A549 (cell line): Measurements from ENCODE around the gene TRMT11. TPM values are rescaled to one million over a fixed set of nuclear protein-coding genes. Genes with fewer than 3 reads are reported as not detected.
A peak's percentile ranks its signal among the peaks of the same experiment; 100 is the strongest.

ENCODE experiments used
- ATAC-seq, 2 experiments: fragments of 200-7000 bp in 1 of 2; fragments of >200 bp in 1 of 2; cut with Nextera tagmentation in 1 of 2; cut with Tn5 transposase in 1 of 2; 3 replicates each; pipeline versions ENCODE4 v1.8.0 to v1.9.1; 2018 to 2020; ENCODE audit warnings: mild to moderate bottlenecking in 1 of 2, moderate library complexity in 1 of 2
- CTCF ChIA-PET: fragments of 300-600 bp; sonication (Branson Sonifier 250); formaldehyde crosslinking; extraction: SDS; loops from one replicate; lab custom pipeline; 2021; ENCODE audit warnings: antibody characterized with exemption, inconsistent platforms; lab: Yijun Ruan, JAX
- POLR2A ChIA-PET: fragments of 350-600 bp; formaldehyde crosslinking; extraction: SDS; loops from one replicate; lab custom pipeline; 2021; ENCODE audit warnings: antibody characterized with exemption, inconsistent platforms; lab: Yijun Ruan, JAX
- DNase-seq, 2 experiments: peaks; one replicate each; pipeline versions ENCODE4 v3.0.0 to v3.0.0-alpha.2; 2011 to 2016; ENCODE audit warnings: low read depth in 1 of 2, low spot score in 1 of 2
- FAIRE-seq: peaks from 2 replicates; lab custom pipeline; 2011; peaks lifted over from hg19 to GRCh38; lab: Jason Lieb, UNC
- H3K27ac ChIP-seq, 2 experiments: fragments of >200 bp; sonication (Bioruptor Twin); formaldehyde crosslinking; 3 replicates each; pipeline ENCODE4 v1.5.1; 2016 to 2017
- H3K4me1 ChIP-seq: fragments of >200 bp; sonication (Bioruptor Twin); formaldehyde crosslinking; 3 replicates; pipeline ENCODE4 v1.6.1; 2016
- H3K4me2 ChIP-seq: fragments of >200 bp; sonication (Bioruptor Twin); formaldehyde crosslinking; 3 replicates; pipeline ENCODE4 v1.6.1; 2016
- H3K4me3 ChIP-seq: fragments of >200 bp; sonication (Bioruptor Twin); formaldehyde crosslinking; 3 replicates; pipeline ENCODE4 v1.5.1; 2016
- H3K9me3 ChIP-seq: fragments of >200 bp; sonication (Bioruptor Twin); formaldehyde crosslinking; 3 replicates; pipeline ENCODE4 v1.6.1; 2016
- ATOH8 ChIP-seq: fragments of 250-450 bp; sonication (Bioruptor Pico); IDR thresholded peaks from 2 replicates; pipeline ENCODE4 v1.5.0; 2020; ENCODE audit warnings: low read depth, mild to moderate bottlenecking, moderate library complexity
- BHLHE40 ChIP-seq: IDR thresholded peaks from 2 replicates; pipeline ENCODE4 v1.6.1; 2012; ENCODE audit warnings: low read depth, low read length, inconsistent platforms
- CBX2 ChIP-seq: fragments of 200-600 bp; sonication (generic); IDR thresholded peaks from 2 replicates; pipeline ENCODE4 v1.6.1; 2016; ENCODE audit warnings: low read depth, mild to moderate bottlenecking, borderline replicate concordance
- CBX8 ChIP-seq: fragments of 200-600 bp; sonication (generic); IDR thresholded peaks from 2 replicates; pipeline ENCODE4 v1.6.1; 2016
- CHD2 ChIP-seq: fragments of 150-350 bp; IDR thresholded peaks from 2 replicates; pipeline ENCODE4 v1.6.1; 2014; ENCODE audit warnings: low read length; ENCODE audit not compliant: partially characterized antibody
- EHMT2 ChIP-seq: fragments of 200-600 bp; sonication (generic); IDR thresholded peaks from 2 replicates; pipeline ENCODE4 v1.6.1; 2016; ENCODE audit warnings: antibody characterized with exemption, low read depth, mild to moderate bottlenecking, moderate library complexity
- FOSB ChIP-seq: fragments of 250-450 bp; sonication (Bioruptor Pico); IDR thresholded peaks from 2 replicates; pipeline ENCODE4 v1.5.0; 2020; ENCODE audit warnings: mild to moderate bottlenecking, moderate library complexity
- MAZ ChIP-seq: fragments of 150-350 bp; IDR thresholded peaks from 2 replicates; pipeline ENCODE4 v1.6.1; 2014; ENCODE audit warnings: antibody characterized with exemption, low read depth, low read length, borderline replicate concordance
- MYC ChIP-seq: IDR thresholded peaks from 2 replicates; pipeline ENCODE4 v1.6.1; 2012; ENCODE audit warnings: mild to moderate bottlenecking, inconsistent platforms, low read length, improper control_type of control experiment, borderline replicate concordance
- NFE2L2 ChIP-seq: fragments of 150-350 bp; conservative IDR thresholded peaks from 2 replicates; pipeline ENCODE4 v1.6.1; 2014; ENCODE audit warnings: low read length
- NPAS2 ChIP-seq: fragments of 250-450 bp; sonication (Bioruptor Pico); IDR thresholded peaks from 2 replicates; pipeline ENCODE4 v1.8.0; 2022; ENCODE audit warnings: mild to moderate bottlenecking, moderate library complexity, borderline replicate concordance
- PHF8 ChIP-seq: fragments of 200-600 bp; sonication (generic); IDR thresholded peaks from 2 replicates; pipeline ENCODE4 v1.6.1; 2016; ENCODE audit warnings: low read depth, mild to moderate bottlenecking, antibody characterized with exemption, moderate library complexity, borderline replicate concordance
- POLR2A ChIP-seq: IDR thresholded peaks from 2 replicates; pipeline ENCODE4 v1.6.1; 2012; ENCODE audit warnings: mild to moderate bottlenecking, low read length
- RARB ChIP-seq: fragments of 250-450 bp; sonication (Bioruptor Pico); IDR thresholded peaks from 2 replicates; pipeline ENCODE4 v1.8.0; 2021; ENCODE audit warnings: mild to moderate bottlenecking, moderate library complexity
- RFX5 ChIP-seq: fragments of 450-650 bp; IDR thresholded peaks from 2 replicates; pipeline ENCODE4 v1.7.1; 2014; ENCODE audit warnings: antibody characterized with exemption, mild to moderate bottlenecking, moderate library complexity
- RNF2 ChIP-seq: fragments of 200-600 bp; sonication (generic); IDR thresholded peaks from 2 replicates; pipeline ENCODE4 v1.6.1; 2016; ENCODE audit warnings: low read depth, mild to moderate bottlenecking, antibody characterized with exemption, moderate library complexity, borderline replicate concordance
- TP53 ChIP-seq: fragments of 250-450 bp; sonication (Bioruptor Pico); IDR thresholded peaks from 2 replicates; pipeline ENCODE4 v1.5.0; 2021; ENCODE audit warnings: mild to moderate bottlenecking, moderate library complexity
- ZC3H11A ChIP-seq: fragments of 450-650 bp; IDR thresholded peaks from 2 replicates; pipeline ENCODE4 v1.6.1; 2014; ENCODE audit warnings: antibody characterized with exemption, mild to moderate bottlenecking
- ZFP36 ChIP-seq: fragments of 450-650 bp; IDR thresholded peaks from 2 replicates; pipeline ENCODE4 v1.6.1; 2014; ENCODE audit warnings: borderline replicate concordance; ENCODE audit not compliant: partially characterized antibody
- whole genome bisulfite sequencing: methylation state at CpG from one replicate; pipeline ENCODE4 v1.1.6; 2017; ENCODE audit errors: missing lambda C conversion rate; 5-methylcytosine and 5-hydroxymethylcytosine counted together
- polyA plus RNA-seq, 4 experiments: library from polyadenylated mRNA; depleted of rRNA in 3 of 4; stranded (reverse); fragments of >200 nt; fragmentation: RNase III in 1 of 4; extraction: RNeasy Plus Mini Kit Qiagen cat#74134 plus additional on column Dnase treatment in 1 of 4; gene quantifications; 2 replicates in 3 of 4; 3 replicates in 1 of 4; pipeline ENCODE4 v1.2.3, GENCODE V29; 2011 to 2017
- TF ChIP-seq, protein P1 (sequence below): IDR thresholded peaks from 2 replicates; pipeline ENCODE4 v1.6.1; 2012
- TF ChIP-seq, protein P2 (sequence below): fragments of >200 bp; sonication (Bioruptor Twin); formaldehyde crosslinking; IDR thresholded peaks from 2 replicates; pipeline ENCODE4 v1.6.1; 2016
- TF ChIP-seq, protein P3 (sequence below): IDR thresholded peaks from 2 replicates; pipeline ENCODE4 v1.6.1; 2012
- TF ChIP-seq, protein P4 (sequence below): fragments of 450-650 bp; IDR thresholded peaks from 2 replicates; pipeline ENCODE4 v1.6.1; 2014; ENCODE audit warnings: antibody characterized with exemption
- TF ChIP-seq, protein P5 (sequence below): fragments of 150-350 bp; IDR thresholded peaks from 2 replicates; pipeline ENCODE4 v1.6.1; 2014; ENCODE audit warnings: low read depth, mild to moderate bottlenecking, low read length

The TRMT11 gene
- polyA plus RNA-seq, 2 of the 4 experiments (the other 2 are of a cell fraction): 17.4 to 44.1 TPM

- Histone ChIP-seq H3K27ac (no peak overlapping the region), H3K4me3 (no peak overlapping the region)
- WGBS: 74% methylated on average over 2 of the region's 2 CpGs
- TF ChIP-seq, protein P1, sequence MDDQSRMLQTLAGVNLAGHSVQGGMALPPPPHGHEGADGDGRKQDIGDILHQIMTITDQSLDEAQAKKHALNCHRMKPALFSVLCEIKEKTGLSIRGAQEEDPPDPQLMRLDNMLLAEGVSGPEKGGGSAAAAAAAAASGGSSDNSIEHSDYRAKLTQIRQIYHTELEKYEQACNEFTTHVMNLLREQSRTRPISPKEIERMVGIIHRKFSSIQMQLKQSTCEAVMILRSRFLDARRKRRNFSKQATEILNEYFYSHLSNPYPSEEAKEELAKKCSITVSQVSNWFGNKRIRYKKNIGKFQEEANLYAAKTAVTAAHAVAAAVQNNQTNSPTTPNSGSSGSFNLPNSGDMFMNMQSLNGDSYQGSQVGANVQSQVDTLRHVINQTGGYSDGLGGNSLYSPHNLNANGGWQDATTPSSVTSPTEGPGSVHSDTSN: no peak
- TF ChIP-seq ATOH8 (CRISPR knock-in tag) (no peak), CHD2 (no peak), CBX8 (no peak), EHMT2 (no peak), RARB (CRISPR knock-in tag) (no peak), BHLHE40 (no peak)
- TF ChIP-seq, protein P2, sequence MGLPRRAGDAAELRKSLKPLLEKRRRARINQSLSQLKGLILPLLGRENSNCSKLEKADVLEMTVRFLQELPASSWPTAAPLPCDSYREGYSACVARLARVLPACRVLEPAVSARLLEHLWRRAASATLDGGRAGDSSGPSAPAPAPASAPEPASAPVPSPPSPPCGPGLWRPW: no peak
- TF ChIP-seq, protein P3, sequence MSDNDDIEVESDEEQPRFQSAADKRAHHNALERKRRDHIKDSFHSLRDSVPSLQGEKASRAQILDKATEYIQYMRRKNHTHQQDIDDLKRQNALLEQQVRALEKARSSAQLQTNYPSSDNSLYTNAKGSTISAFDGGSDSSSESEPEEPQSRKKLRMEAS: no peak
- TF ChIP-seq, protein P4, sequence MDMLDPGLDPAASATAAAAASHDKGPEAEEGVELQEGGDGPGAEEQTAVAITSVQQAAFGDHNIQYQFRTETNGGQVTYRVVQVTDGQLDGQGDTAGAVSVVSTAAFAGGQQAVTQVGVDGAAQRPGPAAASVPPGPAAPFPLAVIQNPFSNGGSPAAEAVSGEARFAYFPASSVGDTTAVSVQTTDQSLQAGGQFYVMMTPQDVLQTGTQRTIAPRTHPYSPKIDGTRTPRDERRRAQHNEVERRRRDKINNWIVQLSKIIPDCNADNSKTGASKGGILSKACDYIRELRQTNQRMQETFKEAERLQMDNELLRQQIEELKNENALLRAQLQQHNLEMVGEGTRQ: no peak
- TF ChIP-seq, all 56 proteins: peak for 0
- Histone ChIP-seq H3K4me1 (peaks cover 7% of the 10 kb centered on the region; the same call in 1 of the 3 replicates), H3K9me3 (no peaks in the 10 kb centered on the region), H3K4me2 (peak overlapping the region; percentile 22; the same call in 2 of the 3 replicates)
- ChIA-PET POLR2A (no interaction called here), CTCF (interaction anchor here (1.4 to 3.0 kb wide), 5 partner anchors 10 to 182 kb away, joined by 3 to 17 read pairs (median 10); partner anchors contain the start of gene NCOA7)
- DNase-seq (no peak), ATAC-seq (no peak), FAIRE-seq (no peak)
These were observed 22.5 kb upstream of the TRMT11 start for GRCh38 chr6:125963817-125964216.

GRCh38 chr6:125966569-125966968 lies 19.8 kb upstream of the TRMT11 start:
- POLR2A ChIA-PET: no interaction called here
- TF ChIP-seq FOSB (CRISPR knock-in tag): no peak
- no peak for TF ChIP-seq RNF2
- TF ChIP-seq CBX8: no peak
- TF ChIP-seq, protein P3: no peak
- no peak for TF ChIP-seq RFX5
- TF ChIP-seq CHD2: no peak
- TF ChIP-seq POLR2A: no peak
- TF ChIP-seq ZFP36: no peak
- no peak for TF ChIP-seq TP53 (CRISPR knock-in tag)
- TF ChIP-seq CBX2: no peak
- no peak for TF ChIP-seq NPAS2
- TF ChIP-seq MAZ: no peak
- TF ChIP-seq MYC: no peak
- no peak for TF ChIP-seq PHF8
- TF ChIP-seq, protein P5, sequence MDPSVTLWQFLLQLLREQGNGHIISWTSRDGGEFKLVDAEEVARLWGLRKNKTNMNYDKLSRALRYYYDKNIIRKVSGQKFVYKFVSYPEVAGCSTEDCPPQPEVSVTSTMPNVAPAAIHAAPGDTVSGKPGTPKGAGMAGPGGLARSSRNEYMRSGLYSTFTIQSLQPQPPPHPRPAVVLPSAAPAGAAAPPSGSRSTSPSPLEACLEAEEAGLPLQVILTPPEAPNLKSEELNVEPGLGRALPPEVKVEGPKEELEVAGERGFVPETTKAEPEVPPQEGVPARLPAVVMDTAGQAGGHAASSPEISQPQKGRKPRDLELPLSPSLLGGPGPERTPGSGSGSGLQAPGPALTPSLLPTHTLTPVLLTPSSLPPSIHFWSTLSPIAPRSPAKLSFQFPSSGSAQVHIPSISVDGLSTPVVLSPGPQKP: no peak
- no peak for TF ChIP-seq ZC3H11A
- no peak for TF ChIP-seq NFE2L2
- TF ChIP-seq, all 56 proteins: peak for 0
- CTCF ChIA-PET: no interaction called here
- ATAC-seq (no peak), DNase-seq (no peak), FAIRE-seq (no peak)
- no peak overlapping the region for H3K4me2 ChIP-seq
- 94% methylated on average over 1 of the region's 1 CpG for WGBS
- no peak overlapping the region for H3K4me3 ChIP-seq
- no peak overlapping the region for H3K27ac ChIP-seq
- H3K4me1 ChIP-seq: peaks cover 7% of the 10 kb centered on the region; the same call in 1 of the 3 replicates
- no peaks in the 10 kb centered on the region for H3K9me3 ChIP-seq
